Nephron progenitor cell (in vitro differentiated cells): Measurements from ENCODE around the gene IQCK.

Source experiments
- DNase-seq: peaks from one replicate; pipeline ENCODE4 v3.0.0; 2021
- H3K27ac Mint-ChIP-seq: 2 replicates; pipeline ENCODE4 v1.8.0; 2021; ENCODE audit warnings: mild to moderate bottlenecking, moderate library complexity, mixed read lengths
- H3K27me3 Mint-ChIP-seq: 2 replicates; pipeline ENCODE4 v1.8.0; 2021; ENCODE audit warnings: mild to moderate bottlenecking, low read depth, mixed read lengths; ENCODE audit not compliant: poor library complexity
- H3K36me3 Mint-ChIP-seq: 2 replicates; pipeline ENCODE4 v1.8.0; 2021; ENCODE audit warnings: low read depth, mixed read lengths
- H3K4me1 Mint-ChIP-seq: 2 replicates; pipeline ENCODE4 v1.8.0; 2021; ENCODE audit warnings: mixed read lengths
- H3K4me3 Mint-ChIP-seq: 2 replicates; pipeline ENCODE4 v1.8.0; 2021; ENCODE audit warnings: mild to moderate bottlenecking, moderate library complexity, mixed read lengths
- H3K9me3 Mint-ChIP-seq: 2 replicates; pipeline ENCODE4 v1.8.0; 2021; ENCODE audit warnings: mild to moderate bottlenecking, moderate library complexity, mixed read lengths
- CTCF ChIP-seq: fragments of 200-600 bp; sonication (generic); IDR thresholded peaks from 2 replicates; pipeline ENCODE4 v1.5.0; 2021; ENCODE audit warnings: antibody characterized with exemption

Gene IQCK

GRCh38 chr16:19688396-19689024, 29.6 kb upstream of the IQCK start:
- Mint-ChIP-seq H3K36me3 (peaks cover 71% of the 10 kb centered on the region), H3K27me3 (no peaks in the 10 kb centered on the region), H3K4me1 (peaks cover 21% of the 10 kb centered on the region), H3K9me3 (peaks cover 10% of the 10 kb centered on the region), H3K4me3 (no peak overlapping the region), H3K27ac (peak overlapping the region; percentile 45)
- no peak for DNase-seq
- TF ChIP-seq CTCF: no peak

GRCh38 chr16:19689342-19689741, 28.7 kb upstream of the IQCK start:
- Mint-ChIP-seq H3K9me3 (peaks cover 10% of the 10 kb centered on the region), H3K27ac (no peak overlapping the region), H3K4me1 (peaks cover 21% of the 10 kb centered on the region), H3K27me3 (no peaks in the 10 kb centered on the region), H3K36me3 (peaks cover 70% of the 10 kb centered on the region), H3K4me3 (no peak overlapping the region)
- no peak for DNase-seq
- TF ChIP-seq CTCF: no peak

GRCh38 chr16:19690196-19690595, 27.9 kb upstream of the IQCK start:
- Mint-ChIP-seq H3K27ac (peak overlapping the region; percentile 29), H3K4me3 (no peak overlapping the region)
- no peak for DNase-seq

GRCh38 chr16:19691161-19691711, 26.8 kb upstream of the IQCK start:
- DNase-seq: no peak
- Mint-ChIP-seq H3K9me3 (no peaks in the 10 kb centered on the region), H3K36me3 (peaks cover 61% of the 10 kb centered on the region), H3K27me3 (no peaks in the 10 kb centered on the region), H3K27ac (peak overlapping the region; percentile 74), H3K4me1 (peaks cover 14% of the 10 kb centered on the region), H3K4me3 (no peak overlapping the region)
- TF ChIP-seq CTCF: no peak

More at GRCh38 chr16:19690196-19690595, 27.9 kb upstream of the IQCK start:
- H3K27me3 Mint-ChIP-seq: no peaks in the 10 kb centered on the region
- H3K36me3 Mint-ChIP-seq: peaks cover 67% of the 10 kb centered on the region
- peaks cover 21% of the 10 kb centered on the region for H3K4me1 Mint-ChIP-seq
- no peak for TF ChIP-seq CTCF
- peaks cover 7% of the 10 kb centered on the region for H3K9me3 Mint-ChIP-seq

- Mint-ChIP-seq H3K4me3 (no peak overlapping the region), H3K27ac (no peak overlapping the region), H3K9me3 (no peaks in the 10 kb centered on the region), H3K27me3 (no peaks in the 10 kb centered on the region), H3K4me1 (no peaks in the 10 kb centered on the region), H3K36me3 (peaks cover 76% of the 10 kb centered on the region)
- DNase-seq: no peak
- no peak for TF ChIP-seq CTCF
Observed at GRCh38 chr16:19694989-19695388, 23.1 kb upstream of the IQCK start.

- Mint-ChIP-seq H3K27ac (no peak overlapping the region), H3K27me3 (no peaks in the 10 kb centered on the region), H3K36me3 (peaks cover 84% of the 10 kb centered on the region), H3K4me1 (no peaks in the 10 kb centered on the region), H3K4me3 (no peak overlapping the region), H3K9me3 (no peaks in the 10 kb centered on the region)
- no peak for TF ChIP-seq CTCF
- DNase-seq: no peak
Observed at GRCh38 chr16:19696328-19696727, 21.7 kb upstream of the IQCK start.
